Measurements from ENCODE around the gene ANKEF1.
A peak's percentile ranks its signal among the peaks of the same experiment; 100 is the strongest.

Gene ANKEF1

DNA sequence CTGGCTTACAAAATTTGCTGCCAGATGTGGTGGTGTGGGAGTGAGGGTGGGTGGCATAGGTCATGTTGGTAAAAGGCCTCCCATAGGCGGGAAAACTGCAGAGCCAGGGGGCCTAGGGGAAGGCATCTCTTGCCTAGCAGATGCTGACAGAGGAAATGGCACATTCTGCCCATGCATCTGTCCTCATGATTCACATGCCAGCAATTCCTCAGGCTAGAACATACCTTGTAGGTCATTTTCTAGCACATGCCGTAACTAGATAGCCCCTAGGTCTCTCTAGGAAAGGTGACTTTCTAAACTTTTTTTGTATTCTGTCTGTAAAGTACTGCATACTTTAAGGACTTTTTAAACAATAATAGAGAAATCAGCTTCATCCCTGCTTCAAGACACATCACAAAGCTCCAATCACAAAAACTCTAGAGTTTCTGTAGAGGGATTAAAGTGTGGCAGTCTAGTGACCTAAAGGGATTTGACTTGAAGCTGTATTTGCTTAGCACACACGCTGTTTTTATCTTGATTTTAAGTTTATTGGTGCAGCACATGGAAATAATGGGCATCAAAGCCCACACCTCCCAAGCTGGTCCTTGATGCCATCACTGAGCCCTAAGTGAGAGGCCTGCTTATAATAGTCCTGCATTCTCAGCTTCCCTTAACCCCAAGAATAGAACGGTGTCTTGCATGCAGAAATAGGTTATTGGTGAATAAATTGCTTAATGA, 55.2 kb downstream of the ANKEF1 start:
- no peak for DNase-seq

DNA sequence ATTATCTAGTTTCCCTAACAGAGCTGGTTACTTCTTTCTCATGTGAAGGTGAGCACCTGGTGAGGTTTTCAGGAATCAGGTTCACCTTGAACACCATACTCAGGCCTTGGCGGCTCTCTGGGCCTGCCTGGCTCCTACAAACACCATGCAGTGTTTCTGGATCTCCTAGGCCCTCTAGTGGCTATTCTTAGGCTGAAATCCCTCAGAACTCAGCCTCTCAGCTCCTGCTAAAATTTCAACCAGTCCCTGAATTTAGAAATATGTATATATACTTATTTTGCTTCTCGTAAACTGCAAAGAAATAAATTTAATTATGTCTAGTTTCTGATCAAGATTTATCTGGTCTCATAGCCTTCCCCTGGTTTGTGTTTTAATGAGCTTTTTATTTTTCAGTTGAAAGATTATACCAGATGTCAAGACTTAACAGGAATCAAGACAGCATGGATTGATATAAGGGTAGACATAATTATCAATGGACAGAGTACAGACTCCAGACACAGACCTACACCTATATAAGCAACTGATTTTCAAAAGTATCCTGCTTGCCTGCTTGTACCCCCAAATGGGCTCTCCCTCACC, 55.9 kb downstream of the ANKEF1 start:
- peak; percentile 64 to 82 (median 70) for DNase-seq

DNA sequence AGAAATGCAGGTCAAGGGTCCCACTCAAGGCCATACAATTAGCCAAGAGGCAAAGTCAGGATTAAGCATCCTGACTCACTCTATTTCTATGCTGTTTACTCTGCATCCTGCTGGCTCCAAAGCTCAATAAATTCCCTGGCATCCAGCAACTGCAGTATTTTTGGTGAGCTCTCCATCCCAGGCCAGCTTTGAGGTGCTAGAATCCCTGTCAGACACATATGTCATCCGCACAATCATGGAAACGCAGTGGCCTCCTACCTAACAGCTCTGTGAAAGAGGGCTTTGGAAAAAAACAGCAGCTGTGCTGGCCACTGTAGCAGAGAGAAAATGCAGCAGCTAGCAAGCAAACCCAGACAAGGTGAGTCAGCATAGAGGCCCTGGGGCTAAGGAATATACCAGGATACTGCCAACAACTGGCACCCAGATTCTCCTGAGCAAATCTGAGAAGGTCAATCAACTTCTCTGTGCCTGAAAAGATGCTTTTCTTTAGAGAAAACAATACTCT, 58.4 kb downstream of the ANKEF1 start:
- no peak for DNase-seq

DNA sequence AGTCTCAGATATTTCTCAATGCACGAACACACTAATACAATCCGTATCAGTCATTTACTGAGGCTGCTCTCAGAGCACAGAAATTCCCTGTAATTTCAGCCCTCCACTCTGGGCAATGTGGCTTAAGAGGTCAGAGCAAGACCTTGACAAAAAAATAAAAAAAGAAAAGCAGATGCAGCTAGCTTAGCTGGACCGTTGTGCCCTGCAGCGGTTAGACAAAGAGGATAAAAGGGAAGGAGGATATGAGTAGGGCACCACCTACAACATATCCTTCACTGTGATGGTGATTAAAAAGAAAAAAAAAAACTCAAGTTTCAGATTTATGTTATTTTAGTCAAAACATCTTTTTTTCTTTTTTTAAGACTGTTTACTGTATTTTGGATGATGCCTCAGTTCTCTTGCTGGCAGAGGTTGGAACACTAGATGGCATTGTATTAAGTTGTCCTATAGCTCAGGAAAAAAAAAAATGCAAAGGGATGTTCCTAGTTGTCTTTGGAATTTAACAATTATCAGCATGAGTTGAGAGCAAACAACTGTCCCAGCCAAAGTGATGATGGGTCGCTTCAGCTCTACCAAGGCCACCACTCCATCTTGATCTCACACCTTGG, 59.9 kb downstream of the ANKEF1 start:
- no peak for DNase-seq

DNA sequence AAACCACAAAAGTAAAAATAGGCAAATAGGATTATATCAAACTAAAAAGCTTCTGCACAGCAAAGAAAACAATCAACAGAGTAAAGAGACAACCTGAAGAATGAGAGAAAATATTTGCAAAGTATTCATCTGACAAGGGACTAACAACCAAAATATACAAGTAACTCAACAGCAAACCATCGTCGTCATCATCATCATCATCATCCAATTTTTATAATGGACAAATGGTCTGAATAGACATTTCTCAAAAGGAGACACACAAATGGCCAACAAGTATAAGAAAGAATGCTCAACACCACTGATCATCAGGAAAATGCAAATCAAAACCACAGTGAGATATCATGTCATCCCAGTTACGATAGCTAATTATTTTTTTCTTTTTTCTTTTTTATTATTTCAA, 62.0 kb downstream of the ANKEF1 start:
- no peak for DNase-seq

DNA sequence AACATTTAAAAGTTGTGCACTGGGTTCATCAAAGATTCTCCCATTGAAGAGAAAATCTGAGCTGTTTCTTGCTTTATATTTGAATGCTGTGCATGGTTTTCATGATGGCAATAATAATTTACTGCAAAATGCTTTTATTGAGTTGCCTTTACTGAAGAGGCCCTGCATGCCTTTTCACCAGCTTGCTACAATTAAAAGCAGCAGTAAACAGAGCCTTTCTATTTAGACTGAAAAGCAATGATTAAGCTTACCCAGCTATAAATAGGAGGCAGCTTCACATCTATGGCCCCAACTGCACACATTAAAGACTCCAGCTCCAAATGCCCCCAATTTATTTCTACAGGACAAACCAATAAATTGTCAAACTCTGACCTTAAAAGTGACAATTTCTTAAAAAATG, 70.3 kb downstream of the ANKEF1 start:
- no peak for DNase-seq

All from suppressor macrophage (primary cell).